HepG2 (cell line): Measurements from ENCODE around the gene RNF13. TPM values are rescaled to one million over a fixed set of nuclear protein-coding genes. Genes with fewer than 3 reads are reported as not detected.

Experiments used
- ARID5B ChIP-seq: IDR thresholded peaks from 2 replicates; pipeline ENCODE4 v1.4.0; 2020; ENCODE audit warnings: mild to moderate bottlenecking, missing genetic modification reagents
- CHD4 ChIP-seq: fragments of 200-600 bp; sonication (generic); IDR thresholded peaks from 2 replicates; pipeline ENCODE4 v1.7.0; 2017; ENCODE audit warnings: mild to moderate bottlenecking, low read length, borderline replicate concordance
- CREB1 ChIP-seq, 2 experiments: fragments of 450-650 bp in 1 of 2; IDR thresholded peaks; 2 replicates each; pipeline ENCODE4 v1.6.1; 2016 to 2017; ENCODE audit warnings: control low read depth in 1 of 2, mild to moderate bottlenecking in 1 of 2, missing compliant biosample characterization in 1 of 2, missing genetic modification characterization in 1 of 2
- FOXJ3 ChIP-seq: sonication (generic); formaldehyde crosslinking; IDR thresholded peaks from 2 replicates; pipeline ENCODE4 v1.4.0; 2020; ENCODE audit warnings: missing genetic modification reagents, mild to moderate bottlenecking, borderline replicate concordance
- FOXM1 ChIP-seq: sonication (generic); formaldehyde crosslinking; IDR thresholded peaks from 2 replicates; pipeline ENCODE4 v1.5.0; 2020; ENCODE audit warnings: missing genetic modification reagents
- GTF3A ChIP-seq: sonication (generic); formaldehyde crosslinking; conservative IDR thresholded peaks from 2 replicates; pipeline ENCODE4 v1.4.0; 2020; ENCODE audit warnings: mild to moderate bottlenecking, missing genetic modification reagents
- KDM1A ChIP-seq: IDR thresholded peaks from 2 replicates; pipeline ENCODE4 v1.6.1; 2016; ENCODE audit warnings: missing compliant biosample characterization
- MAFG ChIP-seq: sonication (generic); formaldehyde crosslinking; IDR thresholded peaks from 2 replicates; pipeline ENCODE4 v1.5.1; 2020; ENCODE audit warnings: mild to moderate bottlenecking, missing genetic modification reagents
- NFKB2 ChIP-seq: sonication (generic); formaldehyde crosslinking; IDR thresholded peaks from 2 replicates; pipeline ENCODE4 v1.4.0; 2020; ENCODE audit warnings: missing genetic modification reagents, borderline replicate concordance
- PCBP2 ChIP-seq: fragments of 200-400 bp; formaldehyde crosslinking; optimal IDR thresholded peaks from 2 replicates; pipeline ENCODE3; 2018; ENCODE audit warnings: low read length, low read depth; ENCODE audit not compliant: poor library complexity, severe bottlenecking
- PITX1 ChIP-seq: sonication (generic); formaldehyde crosslinking; IDR thresholded peaks from 2 replicates; pipeline ENCODE4 v1.5.1; 2020; ENCODE audit warnings: mild to moderate bottlenecking, missing genetic modification reagents
- SALL1 ChIP-seq: sonication (generic); formaldehyde crosslinking; IDR thresholded peaks from 2 replicates; pipeline ENCODE4 v1.8.0; 2022; ENCODE audit warnings: mild to moderate bottlenecking, missing genetic modification reagents
- SMARCE1 ChIP-seq: fragments of 450-650 bp; IDR thresholded peaks from 2 replicates; pipeline ENCODE4 v1.6.1; 2017; ENCODE audit warnings: borderline replicate concordance
- SOX6 ChIP-seq, 2 experiments: fragments of 450-650 bp in 1 of 2; sonication (generic) in 1 of 2; formaldehyde crosslinking in 1 of 2; IDR thresholded peaks; 2 replicates each; pipeline versions ENCODE4 v1.4.0 to v1.6.1; 2017 to 2020; ENCODE audit warnings: antibody characterized with exemption in 1 of 2, mild to moderate bottlenecking in 1 of 2, missing genetic modification reagents in 1 of 2
- TBX2 ChIP-seq: sonication (generic); formaldehyde crosslinking; IDR thresholded peaks from 2 replicates; pipeline ENCODE4 v1.5.0; 2020; ENCODE audit warnings: missing genetic modification reagents, mild to moderate bottlenecking, borderline replicate concordance
- TBX3 ChIP-seq: fragments of 450-650 bp; IDR thresholded peaks from 2 replicates; pipeline ENCODE4 v1.6.1; 2017; ENCODE audit warnings: antibody characterized with exemption, mild to moderate bottlenecking, inconsistent platforms, borderline replicate concordance
- ZBTB8A ChIP-seq: sonication (generic); formaldehyde crosslinking; IDR thresholded peaks from 2 replicates; pipeline ENCODE4 v1.4.0; 2020; ENCODE audit warnings: mild to moderate bottlenecking, low read depth, missing genetic modification reagents, borderline replicate concordance
- ZC3H4 ChIP-seq: sonication (generic); formaldehyde crosslinking; IDR thresholded peaks from 2 replicates; pipeline ENCODE4 v1.4.0; 2020; ENCODE audit warnings: missing genetic modification reagents, borderline replicate concordance
- ZFP62 ChIP-seq: sonication (generic); formaldehyde crosslinking; IDR thresholded peaks from 2 replicates; pipeline ENCODE4 v1.4.0; 2020; ENCODE audit warnings: missing genetic modification reagents
- ZFP90 ChIP-seq: sonication (generic); formaldehyde crosslinking; IDR thresholded peaks from 2 replicates; pipeline ENCODE4 v1.8.0; 2022; ENCODE audit warnings: missing genetic modification reagents, mild to moderate bottlenecking, inconsistent platforms, borderline replicate concordance
- ZNF30 ChIP-seq: sonication (generic); formaldehyde crosslinking; IDR thresholded peaks from 2 replicates; pipeline ENCODE4 v1.5.0; 2020; ENCODE audit warnings: mild to moderate bottlenecking, missing genetic modification reagents
- ZNF350 ChIP-seq: sonication (generic); formaldehyde crosslinking; IDR thresholded peaks from 2 replicates; pipeline ENCODE4 v1.4.0; 2020; ENCODE audit warnings: mild to moderate bottlenecking, low read depth, missing genetic modification reagents, borderline replicate concordance
- ZNF530 ChIP-seq: sonication (generic); formaldehyde crosslinking; IDR thresholded peaks from 2 replicates; pipeline ENCODE4 v1.5.0; 2020; ENCODE audit warnings: low read depth, mild to moderate bottlenecking, missing genetic modification reagents
- ZNF615 ChIP-seq: sonication (generic); formaldehyde crosslinking; IDR thresholded peaks from 2 replicates; pipeline ENCODE4 v1.5.0; 2020; ENCODE audit warnings: mild to moderate bottlenecking, missing genetic modification reagents, borderline replicate concordance
- ZNF709 ChIP-seq: sonication (generic); formaldehyde crosslinking; IDR thresholded peaks from 2 replicates; pipeline ENCODE4 v1.5.0; 2020; ENCODE audit warnings: mild to moderate bottlenecking, missing genetic modification reagents
- ZSCAN9 ChIP-seq: IDR thresholded peaks from 2 replicates; pipeline ENCODE4 v1.6.1; 2016; ENCODE audit warnings: borderline replicate concordance
- polyA plus RNA-seq, 8 experiments: library from polyadenylated mRNA; depleted of rRNA in 3 of 8; stranded (reverse) in 7 of 8; unstranded in 1 of 8; fragments of >200 nt; fragmentation: Illumina TruSeq in 4 of 8; extraction: Trizol in 4 of 8; gene quantifications; 2 replicates each; pipeline versions ENCODE4 v1.2.1 to v1.2.3, GENCODE V29; 2011 to 2016; ENCODE audit warnings: low read depth in 4 of 8, missing spikeins in 1 of 8, mixed read lengths in 1 of 8; ENCODE audit not compliant: insufficient read depth in 1 of 8
- total RNA-seq, 5 experiments: library from RNA; depleted of rRNA; stranded (reverse); fragments of >200 nt; fragmentation: Illumina TruSeq; extraction: Trizol; gene quantifications; 2 replicates each; pipeline ENCODE4 v1.2.3, GENCODE V29; 2016; ENCODE audit warnings: low read depth in 1 of 5
- TF ChIP-seq, protein P1 (sequence below): sonication (generic); formaldehyde crosslinking; IDR thresholded peaks from 2 replicates; pipeline ENCODE4 v1.5.0; 2020; ENCODE audit warnings: mild to moderate bottlenecking, low read depth, missing genetic modification reagents, borderline replicate concordance

RNF13 gene
- total and polyA plus RNA-seq, 2 of the 13 experiments (the other 11 are each of a cell fraction or from before 2014, with no cell fraction given) = 39.8 to 46.0 TPM

DNA sequence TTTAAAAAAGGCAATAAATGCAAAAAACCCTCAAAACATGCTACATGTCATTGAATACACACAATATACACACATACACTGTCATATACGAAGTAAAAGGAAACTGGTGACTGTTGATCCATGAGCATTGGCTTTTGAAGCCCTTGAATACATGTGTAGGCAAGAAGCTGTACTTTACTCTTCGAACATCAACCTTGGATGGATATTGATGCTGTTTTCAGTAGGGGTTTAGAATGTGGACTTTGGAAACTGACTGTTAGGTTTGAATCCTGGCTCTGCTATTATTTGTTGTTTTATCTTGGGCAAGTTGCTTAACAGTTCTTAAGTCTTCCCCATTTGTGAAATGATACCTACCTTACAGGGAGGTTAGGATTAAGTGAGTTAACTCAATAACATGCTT, 30.5 kb downstream of the RNF13 start (continued):
- TF ChIP-seq MAFG (CRISPR knock-in tag) (no peak), ZSCAN9 (CRISPR knock-in tag) (no peak; the same call in 1 of the 2 replicates), ZNF709 (no peak), NFKB2 (CRISPR knock-in tag) (no peak), PCBP2 (no peak), ZNF30 (CRISPR knock-in tag) (no peak), KDM1A (peak; percentile 47; the same call in 1 of the 2 replicates), FOXJ3 (CRISPR knock-in tag) (peak; percentile 87; the same call in 1 of the 2 replicates), CHD4 (0 out of 2 replicates have a peak, but pooled peaks have one; percentile 24), ZC3H4 (CRISPR knock-in tag) (no peak), ZNF615 (CRISPR knock-in tag) (no peak), TBX3 (no peak), SMARCE1 (no peak), FOXM1 (CRISPR knock-in tag) (no peak), GTF3A (CRISPR knock-in tag) (no peak), ARID5B (CRISPR knock-in tag) (peak; percentile 90), ZFP62 (CRISPR knock-in tag) (no peak), PITX1 (CRISPR knock-in tag) (peak; percentile 45; the same call in 1 of the 2 replicates), ZBTB8A (CRISPR knock-in tag) (no peak), TBX2 (no peak), SOX6 (IDR thresholded peaks at IDR 0.05) (no peak), SOX6 (CRISPR knock-in tag; IDR thresholded peaks at IDR 0.05) (peak; percentile 78), ZFP90 (CRISPR knock-in tag) (no peak), ZNF530 (CRISPR knock-in tag) (no peak), CREB1 (IDR thresholded peaks at IDR 0.05) (no peak), CREB1 (CRISPR knock-in tag; IDR thresholded peaks at IDR 0.05) (peak; percentile 51; the same call in 1 of the 2 replicates), SALL1 (CRISPR knock-in tag) (peak; percentile 74; the same call in 1 of the 2 replicates), ZNF350 (CRISPR knock-in tag) (no peak)
- TF ChIP-seq, protein P1, sequence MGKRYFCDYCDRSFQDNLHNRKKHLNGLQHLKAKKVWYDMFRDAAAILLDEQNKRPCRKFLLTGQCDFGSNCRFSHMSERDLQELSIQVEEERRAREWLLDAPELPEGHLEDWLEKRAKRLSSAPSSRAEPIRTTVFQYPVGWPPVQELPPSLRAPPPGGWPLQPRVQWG = no peak
